Endodermal cell (in vitro differentiated cells): ENCODE measurements around the gene VIPR2. TPM values are rescaled to one million over a fixed set of nuclear protein-coding genes. Genes with fewer than 3 reads are reported as not detected.
A peak's percentile ranks its signal among the peaks of the same experiment; 100 is the strongest.

ENCODE experiments used
- DNase-seq: peaks from one replicate; pipeline ENCODE4 v3.0.0-alpha.2; 2017
- H3K27ac ChIP-seq: 2 replicates; pipeline ENCODE4 v1.5.1; 2013; ENCODE audit warnings: mild to moderate bottlenecking, low read depth, low read length, moderate library complexity
- H3K27me3 ChIP-seq: 2 replicates; pipeline ENCODE4 v1.6.1; 2013; ENCODE audit warnings: mild to moderate bottlenecking, low read length, moderate library complexity; ENCODE audit not compliant: insufficient read depth, control insufficient read depth, poor library complexity, severe bottlenecking
- H3K36me3 ChIP-seq: 2 replicates; pipeline ENCODE4 v1.7.0; 2013; ENCODE audit warnings: mild to moderate bottlenecking, low read length, moderate library complexity; ENCODE audit not compliant: control insufficient read depth, insufficient read depth
- H3K4me1 ChIP-seq: one replicate; pipeline ENCODE4 v1.7.0; 2013; ENCODE audit warnings: low read length; ENCODE audit not compliant: control insufficient read depth, insufficient read depth
- H3K4me3 ChIP-seq: 2 replicates; pipeline ENCODE4 v1.5.1; 2013; ENCODE audit warnings: mild to moderate bottlenecking, low read length, moderate library complexity
- H3K9ac ChIP-seq: 2 replicates; pipeline ENCODE4 v1.6.1; 2013; ENCODE audit warnings: mild to moderate bottlenecking, low read length, moderate library complexity; ENCODE audit not compliant: poor library complexity, severe bottlenecking; ENCODE audit errors: extremely low read depth
- H3K9me3 ChIP-seq: 2 replicates; pipeline ENCODE4 v1.6.1; 2013; ENCODE audit warnings: mild to moderate bottlenecking, low read length, moderate library complexity; ENCODE audit not compliant: control insufficient read depth
- H3K27ac Mint-ChIP-seq: 2 replicates; pipeline ENCODE4 v1.8.0; 2020; ENCODE audit warnings: mixed read lengths
- H3K27me3 Mint-ChIP-seq: 2 replicates; pipeline ENCODE4 v1.8.0; 2021; ENCODE audit warnings: mild to moderate bottlenecking, mixed read lengths; ENCODE audit not compliant: insufficient read depth
- H3K36me3 Mint-ChIP-seq: 2 replicates; pipeline ENCODE4 v1.8.0; 2020; ENCODE audit warnings: low read depth, mixed read lengths
- H3K4me1 Mint-ChIP-seq: 2 replicates; pipeline ENCODE4 v1.8.0; 2020; ENCODE audit warnings: mixed read lengths
- H3K4me3 Mint-ChIP-seq: 2 replicates; pipeline ENCODE4 v1.8.0; 2020; ENCODE audit warnings: mild to moderate bottlenecking, moderate library complexity, mixed read lengths
- H3K9me3 Mint-ChIP-seq: 2 replicates; pipeline ENCODE4 v1.8.0; 2020; ENCODE audit warnings: mild to moderate bottlenecking, mixed read lengths
- WGBS, 2 experiments: methylation state at CpG; one replicate each; pipeline versions ENCODE4 v1.1.5 to v1.1.7; 2013; ENCODE audit warnings: missing lambda C conversion rate in 2 of 2, mixed read lengths in 1 of 2; ENCODE audit not compliant: insufficient coverage in 1 of 2, insufficient read length in 1 of 2; 5-methylcytosine and 5-hydroxymethylcytosine counted together
- total RNA-seq, 2 donors: library from RNA; stranded (reverse); fragmentation: NEBNext Ultra II Directional in 1 of 2; extraction: Animal tissue kit (Norgen Biotek cat#: 25700) in 1 of 2; gene quantifications; 2 replicates in 1 of 2; 3 replicates in 1 of 2; pipeline ENCODE4 v1.2.1, GENCODE V29; 2021
- TF ChIP-seq, protein P1 (sequence below): fragments of 200-600 bp; sonication (generic); conservative IDR thresholded peaks from 2 replicates; pipeline ENCODE4 v1.5.0; 2021; ENCODE audit warnings: antibody characterized with exemption, mild to moderate bottlenecking

The VIPR2 gene
- total RNA-seq, 2 donors from 2014 or later = 0.64 to 1.8 TPM

DNA sequence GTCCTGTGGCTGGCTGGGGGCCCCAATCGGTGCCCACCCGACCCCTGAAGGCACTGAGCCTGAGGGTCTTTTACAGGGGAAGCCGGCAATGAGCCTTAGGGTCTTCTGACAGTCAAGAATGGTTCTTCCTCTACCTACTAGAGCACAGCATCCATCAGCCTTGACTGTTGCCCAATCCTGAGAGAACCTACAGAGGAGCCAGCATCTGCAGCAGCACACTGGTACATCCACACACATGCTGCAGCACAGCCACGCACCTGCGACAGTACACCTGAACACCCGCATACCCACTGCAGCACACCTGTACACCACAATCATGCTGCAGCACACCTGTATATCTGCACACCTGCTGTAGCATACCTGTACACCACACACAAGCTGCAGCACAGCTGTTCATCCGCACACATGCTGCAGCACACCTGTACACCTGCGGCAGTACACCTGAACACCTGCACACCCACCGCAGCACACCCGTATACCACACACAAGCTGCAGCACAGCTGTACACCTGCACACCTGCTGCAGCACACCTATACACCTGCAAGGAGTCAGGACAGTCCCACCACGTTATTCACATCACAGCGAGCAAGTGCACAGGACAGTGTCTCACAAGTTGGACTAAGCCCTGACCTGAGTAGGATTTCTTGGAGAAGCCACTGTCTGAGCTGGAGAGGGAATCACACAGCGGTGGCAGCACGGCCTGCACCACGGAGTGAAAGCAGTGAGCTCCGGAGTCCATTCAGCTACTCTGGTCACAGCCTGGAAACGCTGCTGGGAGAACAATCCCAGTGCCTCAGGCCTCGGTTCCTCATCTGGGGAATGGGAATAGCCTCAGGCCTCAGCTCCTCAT, 56.4 kb downstream of the VIPR2 start:
- Histone ChIP-seq H3K4me1 (no peaks in the 10 kb centered on the region), H3K4me3 (peak overlapping the region; percentile 72), H3K27me3 (no peaks in the 10 kb centered on the region), H3K9ac (no peak overlapping the region), H3K9me3 (peaks cover 39% of the 10 kb centered on the region), H3K27ac (no peak overlapping the region), H3K36me3 (no peaks in the 10 kb centered on the region)
- DNase-seq = peak; percentile 36
- WGBS, 2 experiments = 87 to 96% methylated on average over 9 to 18 of the region's 18 CpGs
- H3K27me3 Mint-ChIP-seq = no peaks in the 10 kb centered on the region
- H3K4me3 Mint-ChIP-seq = no peak overlapping the region
- H3K9me3 Mint-ChIP-seq = peaks cover 41% of the 10 kb centered on the region
- H3K36me3 Mint-ChIP-seq = peaks cover 2% of the 10 kb centered on the region
- TF ChIP-seq, protein P1, sequence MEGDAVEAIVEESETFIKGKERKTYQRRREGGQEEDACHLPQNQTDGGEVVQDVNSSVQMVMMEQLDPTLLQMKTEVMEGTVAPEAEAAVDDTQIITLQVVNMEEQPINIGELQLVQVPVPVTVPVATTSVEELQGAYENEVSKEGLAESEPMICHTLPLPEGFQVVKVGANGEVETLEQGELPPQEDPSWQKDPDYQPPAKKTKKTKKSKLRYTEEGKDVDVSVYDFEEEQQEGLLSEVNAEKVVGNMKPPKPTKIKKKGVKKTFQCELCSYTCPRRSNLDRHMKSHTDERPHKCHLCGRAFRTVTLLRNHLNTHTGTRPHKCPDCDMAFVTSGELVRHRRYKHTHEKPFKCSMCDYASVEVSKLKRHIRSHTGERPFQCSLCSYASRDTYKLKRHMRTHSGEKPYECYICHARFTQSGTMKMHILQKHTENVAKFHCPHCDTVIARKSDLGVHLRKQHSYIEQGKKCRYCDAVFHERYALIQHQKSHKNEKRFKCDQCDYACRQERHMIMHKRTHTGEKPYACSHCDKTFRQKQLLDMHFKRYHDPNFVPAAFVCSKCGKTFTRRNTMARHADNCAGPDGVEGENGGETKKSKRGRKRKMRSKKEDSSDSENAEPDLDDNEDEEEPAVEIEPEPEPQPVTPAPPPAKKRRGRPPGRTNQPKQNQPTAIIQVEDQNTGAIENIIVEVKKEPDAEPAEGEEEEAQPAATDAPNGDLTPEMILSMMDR = no peak
- no peak overlapping the region for H3K27ac Mint-ChIP-seq
- no peaks in the 10 kb centered on the region for H3K4me1 Mint-ChIP-seq

DNA sequence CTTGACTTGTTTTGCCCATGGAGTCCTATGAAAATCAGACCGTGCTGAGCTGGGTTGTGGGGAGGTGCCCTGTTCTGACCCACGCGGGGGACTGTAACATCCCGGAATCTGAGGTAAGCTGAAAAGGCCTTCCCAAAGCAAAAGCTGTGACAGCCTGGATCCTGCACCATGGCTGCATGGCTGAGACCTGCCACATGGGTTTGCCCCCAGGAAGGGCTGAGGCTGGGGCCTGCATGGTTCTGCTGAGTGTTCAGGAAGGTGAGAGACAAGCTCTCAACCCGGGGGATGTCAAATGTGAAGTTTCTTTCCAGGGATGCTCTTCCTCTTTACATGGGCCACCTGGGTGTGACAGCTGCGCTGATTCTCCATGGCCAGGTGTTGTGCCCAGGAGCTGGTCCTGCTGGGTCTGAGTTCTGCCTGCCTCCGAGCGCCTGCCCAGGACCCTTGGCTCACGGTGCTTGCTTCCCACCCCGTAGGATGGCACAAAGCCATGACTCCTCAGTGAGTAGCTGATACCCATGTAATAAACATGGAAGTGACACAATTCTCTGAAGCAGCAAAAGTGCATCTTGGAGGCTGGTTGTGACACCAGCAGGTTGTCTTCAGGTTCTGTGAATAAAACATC, 58.3 kb downstream of the VIPR2 start:
- no peaks in the 10 kb centered on the region for H3K36me3 ChIP-seq
- no peaks in the 10 kb centered on the region for H3K27me3 Mint-ChIP-seq
- H3K27ac ChIP-seq = no peak overlapping the region
- peaks cover 39% of the 10 kb centered on the region for H3K9me3 ChIP-seq
- H3K4me1 ChIP-seq = no peaks in the 10 kb centered on the region
- no peaks in the 10 kb centered on the region for H3K4me1 Mint-ChIP-seq
- WGBS, 2 experiments = 86 to 90% methylated on average over 2 to 10 of the region's 10 CpGs
- H3K4me3 Mint-ChIP-seq = no peak overlapping the region
- H3K4me3 ChIP-seq = peak overlapping the region; percentile 57
- H3K9ac ChIP-seq = no peak overlapping the region
- no peak overlapping the region for H3K27ac Mint-ChIP-seq
- TF ChIP-seq, protein P1 = no peak
- H3K36me3 Mint-ChIP-seq = peaks cover 2% of the 10 kb centered on the region
- H3K9me3 Mint-ChIP-seq = peaks cover 44% of the 10 kb centered on the region
- DNase-seq = peak; percentile 29
- H3K27me3 ChIP-seq = no peaks in the 10 kb centered on the region

DNA sequence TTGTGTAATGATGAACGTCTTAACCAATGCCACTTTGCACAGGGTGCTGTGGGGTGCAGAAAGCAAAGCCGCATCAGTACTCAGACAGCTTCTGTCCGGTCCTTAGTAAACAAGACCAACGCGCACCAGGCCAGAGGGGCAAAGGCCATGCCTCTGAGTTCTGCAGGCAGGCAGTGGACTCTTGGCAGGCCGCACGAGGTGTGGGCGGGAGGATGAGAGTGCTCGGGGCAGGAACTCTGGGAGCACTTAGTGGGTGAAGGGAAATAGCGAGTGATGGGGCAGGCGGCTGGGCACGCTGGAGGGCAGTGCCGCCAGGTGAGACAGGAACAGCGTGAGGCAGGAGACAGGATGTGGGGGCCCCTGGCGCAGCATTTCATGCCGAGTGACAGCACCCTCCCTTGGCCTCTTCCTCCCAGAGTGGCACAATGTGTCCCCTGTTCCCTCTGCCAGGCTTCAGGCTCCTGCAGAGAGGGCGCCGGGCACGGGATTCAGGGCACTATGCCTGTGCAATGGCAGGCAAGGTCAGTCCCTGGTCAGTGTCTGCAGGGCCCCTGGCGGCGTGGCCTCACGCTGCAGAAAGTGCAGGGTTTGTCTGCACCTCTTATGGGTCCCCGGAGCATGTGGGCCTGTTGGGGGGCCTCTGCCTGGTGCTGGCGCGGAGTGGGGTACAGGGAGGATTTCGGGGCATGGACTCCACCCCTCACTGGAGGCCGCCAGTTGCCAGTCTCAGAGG, 60.4 kb downstream of the VIPR2 start:
- H3K9me3 ChIP-seq = peaks cover 33% of the 10 kb centered on the region
- Mint-ChIP-seq H3K27me3 (peaks cover 2% of the 10 kb centered on the region), H3K4me1 (no peaks in the 10 kb centered on the region), H3K36me3 (peaks cover 2% of the 10 kb centered on the region), H3K9me3 (peaks cover 40% of the 10 kb centered on the region), H3K4me3 (no peak overlapping the region), H3K27ac (no peak overlapping the region)
- H3K27ac ChIP-seq = no peak overlapping the region
- TF ChIP-seq, protein P1 = no peak
- H3K4me3 ChIP-seq = no peak overlapping the region
- no peak overlapping the region for H3K9ac ChIP-seq
- WGBS, 2 experiments = 85 to 89% methylated on average over 14 to 27 of the region's 27 CpGs
- no peaks in the 10 kb centered on the region for H3K4me1 ChIP-seq
- H3K27me3 ChIP-seq = no peaks in the 10 kb centered on the region
- H3K36me3 ChIP-seq = no peaks in the 10 kb centered on the region
- peak; percentile 34 for DNase-seq
